ENCODE results near the gene C4B.
"Not testable (repeated sequence)": the region's sequence is repeated elsewhere in the genome, so short reads cannot be mapped to it uniquely, and the experiment has no call there.

The C4B gene

GRCh38 chr6:32056254-32056653 is 41.7 kb downstream of the C4B start:
- no peak for DNase-seq

GRCh38 chr6:32057966-32058365 is 43.4 kb downstream of the C4B start:
- DNase-seq = no peak

DNA sequence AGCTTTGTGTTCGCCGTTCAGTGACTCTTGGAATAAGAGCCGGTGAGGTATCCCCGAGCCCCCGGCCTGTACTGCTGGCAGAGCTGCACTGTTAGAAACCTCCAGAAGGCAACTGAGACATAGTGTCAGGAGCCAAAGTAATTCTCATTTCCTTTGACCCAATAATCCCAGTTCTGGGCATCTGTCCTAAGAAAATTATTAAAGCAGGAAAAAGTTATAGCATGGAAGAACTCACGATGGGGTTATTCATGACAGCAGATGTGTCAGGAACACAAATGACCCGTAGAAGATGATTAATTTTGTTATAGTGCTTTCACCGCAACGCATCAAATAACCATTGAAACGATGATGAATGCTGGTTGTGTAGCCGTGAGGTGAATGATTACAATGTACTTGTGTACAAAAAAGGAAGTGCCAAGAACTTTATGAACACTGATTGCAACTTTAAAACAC is 43.9 kb downstream of the C4B start:
- DNase-seq = no peak

- no peak for DNase-seq
Measured at GRCh38 chr6:32060966-32061655, 46.5 kb downstream of the C4B start.

DNA sequence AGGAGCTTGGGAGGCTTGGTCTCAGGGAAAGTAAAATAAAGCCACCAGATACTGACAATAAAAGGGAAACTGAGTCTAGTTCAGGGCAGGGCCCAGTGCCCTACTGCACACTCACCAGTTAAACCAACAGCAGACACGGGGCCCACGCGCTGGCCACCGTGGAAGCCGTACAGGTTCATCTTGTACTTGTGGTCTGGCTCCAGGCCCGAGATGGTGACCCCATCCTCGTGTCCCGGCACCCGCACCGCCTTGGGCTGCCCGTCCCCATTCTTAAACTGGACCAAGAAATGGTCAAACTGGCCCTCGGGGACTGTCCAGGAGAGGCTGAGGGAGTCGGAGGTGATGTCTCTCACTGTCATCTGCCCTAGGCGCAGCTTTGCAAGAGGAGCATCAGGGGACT is 50.1 kb downstream of the C4B start:
- DNase-seq = no peak

DNA sequence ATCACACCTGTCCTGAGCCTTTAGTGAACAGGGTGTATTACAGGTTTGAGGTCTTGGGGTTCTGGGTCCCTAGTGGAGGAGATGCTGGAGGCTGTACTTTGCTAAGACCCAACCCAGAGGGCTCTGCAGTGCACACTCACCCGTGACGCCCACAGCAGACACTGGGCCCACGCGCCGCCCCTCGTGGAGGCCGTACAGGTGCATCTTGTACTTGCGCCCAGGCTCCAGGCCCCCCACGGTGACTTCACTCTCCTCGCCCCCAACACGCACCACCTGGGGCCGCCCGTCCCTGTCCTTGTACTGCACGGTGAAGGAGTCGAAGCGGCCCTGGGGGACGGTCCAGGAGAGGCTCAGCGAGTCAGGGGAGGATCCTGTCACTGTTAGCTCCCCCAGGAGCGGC is 52.9 kb downstream of the C4B start:
- not testable (repeated sequence) for DNase-seq

DNA sequence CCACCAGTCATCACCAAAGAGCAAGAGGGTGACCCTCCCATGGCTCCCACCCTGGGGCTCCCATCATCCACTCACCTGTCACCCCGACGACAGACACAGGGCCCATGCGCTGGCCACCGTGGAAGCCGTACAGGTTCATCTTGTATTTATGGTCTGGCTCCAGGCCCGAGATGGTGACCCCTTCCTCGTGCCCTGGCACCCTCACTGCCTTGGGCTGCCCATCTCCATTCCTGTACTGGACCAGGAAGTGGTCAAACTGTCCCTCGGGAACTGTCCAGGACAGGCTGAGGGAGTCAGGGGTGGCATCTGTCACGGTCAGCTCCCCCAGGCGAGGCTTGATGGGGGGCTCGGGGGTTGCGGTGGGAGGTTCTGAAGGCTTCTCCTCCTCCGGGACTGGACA is 53.7 kb downstream of the C4B start:
- not testable (repeated sequence) for DNase-seq

GRCh38 chr6:32068867-32069266 is 54.3 kb downstream of the C4B start:
- no peak for DNase-seq

DNA sequence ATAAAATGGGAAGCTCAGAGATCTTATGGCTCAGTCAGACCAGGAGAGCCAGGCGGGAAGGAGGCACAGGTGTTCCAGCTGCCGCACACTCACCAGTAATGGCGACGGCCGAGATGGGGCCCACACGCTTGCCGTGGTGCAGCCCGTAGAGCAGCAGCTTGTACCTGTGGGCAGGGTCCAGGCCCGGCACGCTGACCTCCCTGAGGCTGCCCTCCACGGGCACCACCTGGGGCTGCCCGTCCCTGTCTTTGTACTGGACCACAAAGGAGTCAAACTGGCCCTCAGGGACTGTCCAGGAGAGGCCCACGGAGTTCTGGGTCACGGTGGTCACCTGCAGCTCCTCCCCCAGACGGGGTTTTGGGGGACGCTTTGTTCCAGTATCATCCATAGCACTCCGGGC is 54.9 kb downstream of the C4B start:
- DNase-seq = no peak

DNA sequence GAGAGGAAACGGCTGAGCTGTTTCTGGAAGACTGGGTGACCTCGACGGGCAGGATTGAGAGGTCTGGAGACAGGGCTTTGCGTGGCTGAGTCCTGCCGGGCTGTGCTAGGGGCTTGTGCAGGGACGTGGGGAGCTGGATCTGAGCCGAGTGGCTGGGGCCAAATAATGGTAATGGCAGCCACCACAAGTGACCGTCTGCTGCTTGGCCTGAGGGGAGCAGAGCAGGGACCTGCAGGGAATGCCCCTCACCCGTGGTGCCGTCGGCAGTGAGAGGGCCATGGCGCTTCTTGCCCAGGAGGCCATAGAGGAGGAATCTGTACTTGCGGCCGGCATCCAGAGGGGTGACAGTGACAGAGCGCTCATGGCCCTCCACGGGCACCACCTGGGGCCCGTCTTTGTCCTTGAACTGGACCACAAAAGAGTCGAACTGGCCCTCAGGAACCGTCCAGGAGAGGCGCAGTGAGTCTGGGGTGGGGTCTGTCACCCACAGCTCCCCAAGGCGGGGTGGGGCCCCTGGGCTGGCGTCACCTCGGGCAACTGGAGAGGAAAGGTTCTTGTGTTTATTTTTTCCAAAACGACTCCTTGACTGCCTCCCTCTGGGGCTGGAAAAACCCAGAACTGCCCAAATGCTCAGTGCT is 55.4 kb downstream of the C4B start:
- DNase-seq = no peak

DNA sequence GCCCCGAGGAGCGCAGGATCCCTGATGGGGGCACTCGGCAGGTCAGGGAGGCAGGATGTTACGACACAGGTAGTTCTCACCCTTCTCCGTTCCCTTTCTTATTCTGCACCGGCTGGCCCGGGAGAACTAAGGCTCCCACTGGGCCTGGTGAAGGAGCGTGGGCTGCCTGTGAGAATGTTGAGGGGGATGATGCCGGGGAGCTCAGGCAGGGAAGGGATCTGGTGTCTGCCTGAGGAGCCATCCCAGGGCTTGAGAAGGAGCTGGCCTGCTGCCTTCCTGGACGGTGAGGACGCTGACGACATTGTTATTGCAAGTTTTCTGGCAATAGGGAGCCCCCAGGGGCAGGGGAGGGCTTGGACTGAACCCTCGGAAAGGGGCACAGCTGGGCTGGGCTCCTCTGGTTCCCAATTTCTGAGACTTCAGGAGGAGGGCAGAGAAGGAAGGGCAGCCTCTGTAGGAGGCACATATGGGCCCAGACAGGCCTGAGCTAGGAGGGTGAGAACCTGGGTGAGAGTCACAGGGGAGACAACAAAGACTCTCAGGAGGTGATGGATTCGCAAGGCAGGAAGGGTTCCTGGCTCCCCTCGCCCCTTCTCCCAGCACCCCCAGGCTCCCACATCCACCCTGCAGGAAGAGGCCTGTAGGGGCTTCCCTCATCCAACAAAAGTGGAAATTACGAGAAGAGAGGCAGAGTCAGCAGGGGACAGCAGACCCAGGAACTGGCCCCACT is 56.4 kb downstream of the C4B start:
- no peak for DNase-seq

DNA sequence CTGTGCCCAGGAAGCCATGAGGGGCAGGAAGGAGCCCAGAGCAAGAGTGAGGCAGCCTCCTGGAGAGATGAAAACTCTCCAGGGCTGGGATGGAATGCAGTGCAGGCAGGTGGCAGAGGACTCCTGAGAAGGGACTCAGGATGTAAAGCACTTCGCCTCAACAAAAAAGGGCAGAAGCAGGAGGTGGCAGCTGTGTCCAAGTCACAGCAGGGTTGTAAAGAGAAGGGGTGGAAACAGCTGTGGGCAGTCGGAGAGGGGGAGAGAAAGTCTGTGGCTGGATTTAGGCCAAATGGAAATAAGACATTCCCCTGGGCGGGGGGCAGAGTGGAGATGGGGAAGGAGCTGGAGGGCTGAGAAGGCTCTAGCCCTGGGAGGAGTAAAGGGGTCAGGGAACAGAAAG is 58.5 kb downstream of the C4B start:
- no peak for DNase-seq

- DNase-seq = no peak
Measured at GRCh38 chr6:32073613-32074012, 59.0 kb downstream of the C4B start.

- no peak for DNase-seq
Measured at GRCh38 chr6:32074996-32075532, 60.5 kb downstream of the C4B start.

DNA sequence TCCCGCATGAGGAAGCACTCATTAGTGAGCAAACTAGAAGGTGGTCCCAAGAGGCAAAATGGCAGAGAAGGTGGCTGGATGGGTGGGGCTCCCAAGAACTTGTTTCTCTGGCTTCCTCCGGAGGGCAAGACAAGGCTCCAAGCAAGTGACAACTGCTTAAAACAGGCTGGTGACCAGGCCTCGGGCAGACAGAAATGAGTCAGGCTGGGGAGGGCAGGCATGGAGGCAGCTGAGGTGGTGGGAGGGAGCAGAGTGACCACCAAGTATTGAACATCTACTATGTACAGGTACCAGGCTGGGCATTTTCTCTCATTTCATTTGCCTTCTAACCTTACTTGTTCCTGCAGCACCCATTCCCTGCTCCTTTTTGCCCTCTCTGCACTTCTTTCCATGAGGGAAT is 61.2 kb downstream of the C4B start:
- DNase-seq = no peak

DNA sequence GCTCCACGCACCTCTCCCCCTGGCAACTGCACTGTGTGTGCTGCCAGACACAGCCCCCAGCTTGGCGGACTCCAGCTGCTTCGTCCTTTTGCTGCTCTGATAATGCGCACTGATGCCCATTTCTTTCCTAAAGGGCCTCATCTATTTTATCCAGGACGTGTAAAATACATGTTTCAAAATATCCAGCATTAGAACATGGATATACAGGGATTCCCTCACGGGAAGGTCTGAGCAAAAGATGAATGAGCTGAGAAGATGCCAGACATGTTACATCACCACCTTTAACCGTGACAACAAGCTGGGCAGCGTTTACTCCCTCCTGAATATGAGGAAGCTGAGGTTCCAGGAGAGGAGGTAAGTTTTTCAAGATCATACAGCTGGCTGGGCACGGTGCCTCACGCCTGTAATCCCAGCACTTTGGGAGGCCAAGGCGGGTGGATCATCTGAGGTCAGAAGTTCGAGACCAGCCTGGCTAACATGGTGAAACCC is 61.8 kb downstream of the C4B start:
- no peak for DNase-seq

GRCh38 chr6:32079566-32080290 is 65.1 kb downstream of the C4B start:
- no peak for DNase-seq

DNA sequence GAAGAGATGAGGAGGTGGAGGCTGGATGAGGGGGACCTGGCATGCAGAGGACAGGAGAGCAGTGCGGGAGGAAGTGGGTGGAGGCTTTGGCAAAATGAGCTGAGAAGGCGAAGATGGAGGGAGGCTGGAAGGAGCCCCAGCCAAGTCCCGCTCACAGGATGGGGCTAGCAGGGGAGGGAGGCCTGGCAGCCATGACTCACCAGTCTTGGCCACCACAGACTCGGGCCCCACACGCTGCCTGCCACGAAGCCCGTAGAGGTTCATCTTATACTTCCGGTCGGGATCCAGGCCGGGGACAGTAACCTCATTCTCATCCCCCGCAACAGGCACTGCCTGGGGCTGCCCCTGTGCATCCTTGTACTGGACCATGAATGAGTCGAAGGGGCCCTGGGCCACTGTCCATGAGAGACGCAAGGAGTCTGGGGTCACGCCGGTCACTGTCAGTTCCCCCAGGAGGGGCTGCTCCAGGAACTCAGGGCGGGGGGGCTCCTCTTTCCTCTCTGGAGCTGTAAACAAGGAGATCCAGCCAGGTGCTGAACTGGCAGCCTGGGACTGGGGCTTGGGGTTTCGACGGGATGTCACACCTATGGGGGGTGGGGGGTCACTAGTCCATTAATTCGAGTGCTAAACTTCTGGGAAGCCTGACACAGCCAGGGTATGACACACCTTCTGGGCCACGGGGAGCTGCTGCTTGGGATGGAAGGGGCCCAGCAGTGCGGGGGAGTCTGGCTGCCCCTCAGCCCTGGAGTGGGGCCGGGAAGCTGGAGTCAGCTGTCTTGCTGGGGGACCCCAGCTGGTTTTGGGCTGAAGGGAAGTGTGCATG is 66.8 kb downstream of the C4B start:
- DNase-seq = no peak

DNA sequence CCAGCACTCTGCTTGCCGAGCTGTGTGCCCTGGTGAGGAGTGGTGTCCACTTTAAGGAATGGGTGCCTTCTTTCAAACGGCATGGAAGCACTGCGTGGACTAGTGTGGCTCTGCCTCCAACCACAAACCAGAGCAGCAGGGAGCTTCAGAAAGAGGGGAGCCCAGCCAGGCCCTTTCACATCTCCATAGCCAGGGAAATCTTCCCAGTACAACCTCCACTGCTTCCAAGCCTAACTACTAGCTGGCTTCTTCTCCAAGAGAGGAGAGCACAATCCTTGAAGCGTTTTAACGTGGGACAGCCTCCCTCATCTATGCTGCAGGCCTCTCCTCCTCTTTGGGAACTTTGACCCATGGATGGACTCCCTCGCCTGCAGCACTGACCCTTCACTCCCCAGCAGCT is 67.9 kb downstream of the C4B start:
- no peak for DNase-seq

DNA sequence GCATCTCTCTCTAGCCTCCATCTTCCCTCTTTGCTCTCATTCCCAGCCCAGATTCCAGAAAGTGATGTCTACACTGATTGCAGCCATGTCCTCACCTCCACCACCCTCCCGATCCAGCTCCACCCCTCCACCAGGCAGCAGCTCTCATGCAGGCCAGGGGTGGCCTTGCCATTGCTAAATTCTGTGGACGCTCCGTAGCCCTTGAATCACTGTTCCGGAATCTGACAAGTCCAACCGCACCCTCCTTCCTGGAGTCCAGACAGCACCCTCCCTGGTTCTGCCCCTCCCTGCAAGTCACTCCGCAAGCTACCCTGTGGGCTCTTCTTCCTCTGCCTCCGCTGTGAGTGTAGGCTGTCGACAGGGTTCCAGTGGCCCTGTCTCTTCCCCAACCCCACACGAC is 68.3 kb downstream of the C4B start:
- no peak for DNase-seq

DNA sequence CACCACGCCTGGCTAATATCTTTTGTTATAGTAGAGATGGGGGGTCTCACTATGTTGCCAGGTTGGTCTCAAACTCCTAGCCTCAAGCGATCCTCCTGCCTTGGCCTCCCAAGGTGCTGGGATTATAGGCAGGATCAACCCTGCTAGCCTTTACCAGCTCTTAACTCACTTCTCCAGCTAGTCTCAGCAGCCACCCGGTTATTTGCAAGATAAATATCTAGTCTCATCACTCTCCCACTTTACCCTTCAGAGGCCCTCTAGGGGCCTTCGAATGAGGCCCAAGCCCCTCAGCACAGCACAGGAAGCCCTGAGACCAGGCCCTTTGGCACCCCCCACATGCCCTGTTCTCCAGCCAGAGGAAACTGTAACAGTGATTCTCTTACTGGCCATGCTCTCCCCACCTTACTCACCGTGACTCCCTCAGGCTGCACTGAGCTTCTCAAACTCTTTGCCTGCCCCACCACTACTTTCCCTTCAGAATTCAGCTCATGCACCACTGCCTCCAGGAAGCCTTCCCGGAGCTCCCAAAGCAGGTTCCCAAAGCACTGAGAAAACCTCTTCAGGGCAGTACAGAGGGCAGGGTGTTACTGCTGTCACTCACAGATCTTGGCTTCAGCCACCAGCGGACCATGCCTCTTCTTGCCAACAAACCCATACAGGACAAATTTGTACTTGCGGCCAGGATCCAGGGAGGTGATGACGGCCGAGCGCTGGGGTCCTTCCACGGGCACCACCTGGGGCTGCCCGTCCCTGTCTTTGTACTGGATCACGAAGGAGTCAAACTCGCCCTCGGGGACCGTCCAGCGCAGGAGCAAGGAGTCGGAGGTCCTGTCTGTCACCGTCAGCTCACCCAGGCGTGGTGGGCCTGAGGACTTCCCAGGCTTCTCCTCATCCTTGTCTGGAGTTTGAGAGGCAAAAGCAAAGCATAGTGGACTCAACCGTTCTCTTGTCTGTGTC is 69.5 kb downstream of the C4B start:
- no peak for DNase-seq
